GM20000 (cell line): ENCODE data around the gene DAGLB.
A peak's percentile ranks its signal among the peaks of the same experiment; 100 is the strongest.

ENCODE experiments used
- DNase-seq: peaks from one replicate; pipeline ENCODE4 v3.0.0; 2012; ENCODE audit warnings: low spot score
- TF ChIP-seq, protein P1 (sequence below): IDR thresholded peaks from 2 replicates; pipeline ENCODE4 v1.5.1; 2012; ENCODE audit warnings: mild to moderate bottlenecking, control low read depth; ENCODE audit errors: extremely low read depth, missing control alignments

DAGLB gene

DNA sequence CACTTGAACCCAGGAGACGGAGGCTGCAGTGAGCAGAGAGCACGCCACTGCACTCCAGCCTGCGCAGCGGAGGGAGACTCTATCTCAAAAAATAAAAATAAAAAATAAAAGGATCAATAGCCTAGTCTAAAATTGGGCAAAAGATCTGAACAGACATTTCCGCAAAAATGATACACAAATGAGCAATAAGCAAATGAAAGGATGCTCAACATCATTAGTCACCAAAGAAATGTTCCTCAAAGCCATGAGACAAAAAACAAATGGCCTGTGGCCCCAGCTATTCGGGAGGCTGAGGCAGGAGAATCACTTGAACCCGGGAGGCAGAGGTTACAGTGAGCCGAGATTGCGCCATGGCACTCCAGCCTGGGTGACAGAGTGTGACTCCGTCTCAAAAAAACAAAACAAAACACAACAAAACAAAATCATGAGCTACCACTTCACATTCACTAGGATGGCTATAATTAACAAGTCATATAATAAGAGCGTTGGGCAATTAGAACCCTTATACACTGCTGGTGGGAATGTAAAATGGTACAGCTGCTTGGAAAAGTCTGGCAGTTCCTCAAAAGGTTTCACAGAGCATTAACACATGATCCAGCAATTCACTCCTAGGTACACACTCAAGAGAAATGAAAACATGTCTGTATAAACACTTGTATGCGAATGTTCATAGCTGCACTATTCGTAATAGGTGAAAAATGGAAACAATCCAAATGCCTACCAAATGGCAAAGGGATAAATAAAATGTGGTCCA is 3.1 kb downstream of the DAGLB start:
- TF ChIP-seq, protein P1, sequence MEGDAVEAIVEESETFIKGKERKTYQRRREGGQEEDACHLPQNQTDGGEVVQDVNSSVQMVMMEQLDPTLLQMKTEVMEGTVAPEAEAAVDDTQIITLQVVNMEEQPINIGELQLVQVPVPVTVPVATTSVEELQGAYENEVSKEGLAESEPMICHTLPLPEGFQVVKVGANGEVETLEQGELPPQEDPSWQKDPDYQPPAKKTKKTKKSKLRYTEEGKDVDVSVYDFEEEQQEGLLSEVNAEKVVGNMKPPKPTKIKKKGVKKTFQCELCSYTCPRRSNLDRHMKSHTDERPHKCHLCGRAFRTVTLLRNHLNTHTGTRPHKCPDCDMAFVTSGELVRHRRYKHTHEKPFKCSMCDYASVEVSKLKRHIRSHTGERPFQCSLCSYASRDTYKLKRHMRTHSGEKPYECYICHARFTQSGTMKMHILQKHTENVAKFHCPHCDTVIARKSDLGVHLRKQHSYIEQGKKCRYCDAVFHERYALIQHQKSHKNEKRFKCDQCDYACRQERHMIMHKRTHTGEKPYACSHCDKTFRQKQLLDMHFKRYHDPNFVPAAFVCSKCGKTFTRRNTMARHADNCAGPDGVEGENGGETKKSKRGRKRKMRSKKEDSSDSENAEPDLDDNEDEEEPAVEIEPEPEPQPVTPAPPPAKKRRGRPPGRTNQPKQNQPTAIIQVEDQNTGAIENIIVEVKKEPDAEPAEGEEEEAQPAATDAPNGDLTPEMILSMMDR: no peak
- no peak for DNase-seq

DNA sequence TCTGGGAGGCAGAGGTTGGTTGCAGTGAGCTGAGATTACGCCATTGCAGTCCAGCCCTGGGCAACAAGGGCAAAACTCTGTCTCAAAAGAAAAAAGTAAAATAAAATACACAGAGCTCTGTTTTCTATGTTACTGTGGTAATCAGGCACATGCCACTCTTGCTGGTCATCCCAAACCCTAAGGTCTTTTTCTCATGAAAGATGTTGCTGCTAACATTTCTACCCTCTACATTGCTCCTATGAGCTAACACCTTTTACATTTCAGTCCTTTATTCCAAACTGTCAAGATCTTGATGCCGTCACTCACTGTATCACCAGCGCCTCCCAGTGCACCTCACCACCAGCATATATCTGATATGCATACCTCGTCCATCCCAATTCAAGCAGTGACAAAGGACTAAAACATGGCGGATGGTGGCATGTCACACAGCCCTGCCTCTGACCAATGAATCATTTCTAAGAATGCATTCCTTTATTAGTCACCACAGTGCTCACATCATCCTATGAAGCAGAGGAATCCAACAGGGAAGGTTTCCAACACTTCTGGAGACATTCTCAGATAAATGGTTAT is 4.3 kb downstream of the DAGLB start:
- TF ChIP-seq, protein P1: no peak
- DNase-seq: no peak

DNA sequence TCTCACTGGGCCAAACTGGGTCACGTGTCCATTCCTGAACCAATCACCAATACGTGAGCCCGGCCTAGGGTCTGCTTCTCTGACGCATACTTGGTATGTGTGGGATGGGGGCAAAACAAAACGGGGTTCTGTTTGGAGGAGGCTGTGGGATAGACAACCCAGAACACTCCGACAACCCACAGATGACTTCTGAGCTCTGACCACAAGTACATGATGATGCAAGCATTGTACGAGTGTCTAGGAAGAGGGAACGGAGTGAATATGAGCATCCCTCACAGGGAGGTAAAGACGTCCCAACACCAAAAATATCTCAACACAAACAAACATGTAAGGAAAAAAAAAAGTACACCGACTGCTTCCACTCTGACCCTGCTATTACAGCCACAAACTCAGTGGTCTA is 5.6 kb downstream of the DAGLB start:
- TF ChIP-seq, protein P1: no peak
- no peak for DNase-seq

DNA sequence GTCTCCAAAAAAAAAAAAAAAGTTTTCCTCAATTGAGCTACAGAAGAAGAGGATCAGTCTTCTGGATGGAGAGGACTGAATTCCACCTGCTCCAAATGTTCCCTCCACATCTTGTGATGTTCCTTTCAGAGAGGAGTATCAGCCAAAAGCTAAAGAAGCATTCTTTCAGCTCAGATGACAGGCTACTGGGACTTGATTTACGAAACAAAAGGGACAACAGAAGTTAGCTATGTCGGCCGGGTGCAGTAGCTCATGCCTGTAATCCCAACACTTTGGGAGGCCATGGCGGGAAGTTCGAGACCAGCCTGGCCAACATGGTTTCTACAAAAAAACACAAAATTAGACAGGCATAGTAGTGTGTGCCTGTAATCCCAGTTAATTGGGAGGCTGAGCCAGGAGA is 7.4 kb downstream of the DAGLB start:
- TF ChIP-seq, protein P1: no peak
- no peak for DNase-seq

DNA sequence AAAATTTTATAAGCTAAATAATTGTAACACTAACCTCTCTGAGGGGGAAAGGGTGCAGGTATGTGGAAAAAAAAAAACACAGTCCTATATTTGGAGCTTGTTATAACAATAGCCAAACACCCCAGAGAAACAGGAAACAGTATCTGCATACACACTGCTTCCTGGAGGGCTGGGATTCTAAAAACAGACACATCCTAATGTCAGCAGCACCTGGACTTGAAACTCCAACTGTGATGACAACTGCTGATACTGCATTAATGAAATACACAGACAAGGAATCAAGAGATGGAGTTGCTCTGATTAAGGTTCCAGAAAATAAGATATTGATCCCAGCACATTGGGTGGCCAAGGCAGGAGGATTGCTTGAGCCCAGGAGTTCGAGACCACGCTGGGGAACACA is 9.3 kb downstream of the DAGLB start:
- TF ChIP-seq, protein P1: no peak

DNA sequence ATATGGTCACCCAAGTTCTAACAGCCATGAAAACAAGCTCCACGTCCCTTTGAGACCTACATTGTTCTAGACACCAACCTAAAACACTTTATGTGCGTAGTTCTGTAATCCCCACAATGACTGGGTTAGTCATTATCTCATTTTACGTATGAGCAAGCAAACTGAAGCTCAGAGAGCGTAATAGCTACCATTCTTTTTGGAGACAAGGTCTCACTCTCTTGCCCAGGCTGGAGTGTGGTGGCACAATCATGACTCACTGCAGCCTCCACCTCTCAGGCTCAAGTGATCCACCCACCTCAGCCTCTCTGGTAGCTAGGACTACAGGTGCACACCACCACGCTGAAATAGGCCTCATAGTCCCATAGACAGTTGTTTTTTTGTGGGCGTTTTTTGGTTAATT is 10.5 kb downstream of the DAGLB start:
- no peak for DNase-seq
- TF ChIP-seq, protein P1: no peak

More for the DNA sequence above, 9.3 kb downstream of the DAGLB start:
- no peak for DNase-seq

DNA sequence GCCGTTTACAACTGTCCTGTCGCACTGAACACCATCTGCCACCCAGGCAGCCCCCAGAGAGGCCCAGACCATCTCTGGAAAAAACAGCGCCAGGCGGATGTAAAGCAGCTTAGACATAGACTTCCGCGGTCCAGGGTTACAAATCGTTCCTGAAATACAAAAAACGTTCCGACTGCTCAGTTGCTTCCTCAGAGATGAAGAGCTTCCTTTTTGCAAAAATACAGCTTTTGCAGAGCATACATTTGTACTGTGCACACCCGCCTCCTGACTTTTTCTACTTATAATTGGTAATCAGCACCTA is 11.4 kb downstream of the DAGLB start:
- TF ChIP-seq, protein P1: no peak
- peak; percentile 37 for DNase-seq
